ENCODE results near the gene STXBP3.
"Not testable (repeated sequence)": the region's sequence is repeated elsewhere in the genome, so short reads cannot be mapped to it uniquely, and the experiment has no call there.

Gene STXBP3, protein sequence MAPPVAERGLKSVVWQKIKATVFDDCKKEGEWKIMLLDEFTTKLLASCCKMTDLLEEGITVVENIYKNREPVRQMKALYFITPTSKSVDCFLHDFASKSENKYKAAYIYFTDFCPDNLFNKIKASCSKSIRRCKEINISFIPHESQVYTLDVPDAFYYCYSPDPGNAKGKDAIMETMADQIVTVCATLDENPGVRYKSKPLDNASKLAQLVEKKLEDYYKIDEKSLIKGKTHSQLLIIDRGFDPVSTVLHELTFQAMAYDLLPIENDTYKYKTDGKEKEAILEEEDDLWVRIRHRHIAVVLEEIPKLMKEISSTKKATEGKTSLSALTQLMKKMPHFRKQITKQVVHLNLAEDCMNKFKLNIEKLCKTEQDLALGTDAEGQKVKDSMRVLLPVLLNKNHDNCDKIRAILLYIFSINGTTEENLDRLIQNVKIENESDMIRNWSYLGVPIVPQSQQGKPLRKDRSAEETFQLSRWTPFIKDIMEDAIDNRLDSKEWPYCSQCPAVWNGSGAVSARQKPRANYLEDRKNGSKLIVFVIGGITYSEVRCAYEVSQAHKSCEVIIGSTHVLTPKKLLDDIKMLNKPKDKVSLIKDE

DNA sequence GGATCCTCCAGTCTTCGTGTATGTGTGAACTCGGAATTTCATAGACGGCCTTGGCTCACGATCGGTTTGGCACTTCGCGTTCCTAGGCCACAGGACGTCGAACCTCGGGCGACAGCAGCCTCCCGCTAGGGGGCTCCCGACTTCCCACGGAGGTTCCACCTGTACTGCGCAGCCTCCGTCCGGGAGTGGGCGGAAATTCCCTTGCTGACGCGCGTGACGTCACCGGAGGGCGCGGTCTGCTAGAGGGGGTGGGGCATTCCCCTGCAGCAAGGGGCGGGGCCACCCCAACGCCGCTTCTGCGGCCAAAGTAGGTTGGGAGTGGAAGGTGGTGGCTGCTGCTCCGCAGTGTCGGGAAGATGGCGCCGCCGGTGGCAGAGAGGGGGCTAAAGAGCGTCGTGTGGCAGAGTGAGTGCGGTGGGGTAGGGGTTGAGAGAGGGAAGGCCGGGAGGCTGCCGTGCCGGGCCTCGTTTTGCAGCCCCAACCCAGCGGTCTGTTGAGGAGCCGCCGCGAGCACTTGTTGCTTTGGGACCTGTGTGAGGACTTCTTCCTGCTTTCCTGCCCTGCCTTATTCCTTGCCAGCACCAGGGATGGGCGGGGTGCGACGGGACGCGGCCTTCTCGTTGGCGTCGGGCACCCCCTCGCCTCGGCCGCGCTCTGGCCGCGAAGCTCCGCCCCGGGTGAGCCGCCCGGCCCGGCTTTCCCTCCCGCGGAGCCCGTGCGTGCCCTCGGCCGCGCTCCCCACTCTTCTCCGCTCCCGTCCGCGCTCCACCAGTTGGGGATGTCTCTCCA lies at the start of gene STXBP3:
Gene STXBP3, plus strand, starts transcription at position 293 of the 789 bp plus-strand sequence. Its CDS starts 64 bp downstream, at position 357.
- peak; percentile 96 for DNase-seq
- in situ Hi-C loops (cut with HindIII; ENCODE audit: low pct_ligation_motif_present, low pct_unique_long_range_greater_than_20kb, low sequenced_read_pairs), result no loop called here

DNA sequence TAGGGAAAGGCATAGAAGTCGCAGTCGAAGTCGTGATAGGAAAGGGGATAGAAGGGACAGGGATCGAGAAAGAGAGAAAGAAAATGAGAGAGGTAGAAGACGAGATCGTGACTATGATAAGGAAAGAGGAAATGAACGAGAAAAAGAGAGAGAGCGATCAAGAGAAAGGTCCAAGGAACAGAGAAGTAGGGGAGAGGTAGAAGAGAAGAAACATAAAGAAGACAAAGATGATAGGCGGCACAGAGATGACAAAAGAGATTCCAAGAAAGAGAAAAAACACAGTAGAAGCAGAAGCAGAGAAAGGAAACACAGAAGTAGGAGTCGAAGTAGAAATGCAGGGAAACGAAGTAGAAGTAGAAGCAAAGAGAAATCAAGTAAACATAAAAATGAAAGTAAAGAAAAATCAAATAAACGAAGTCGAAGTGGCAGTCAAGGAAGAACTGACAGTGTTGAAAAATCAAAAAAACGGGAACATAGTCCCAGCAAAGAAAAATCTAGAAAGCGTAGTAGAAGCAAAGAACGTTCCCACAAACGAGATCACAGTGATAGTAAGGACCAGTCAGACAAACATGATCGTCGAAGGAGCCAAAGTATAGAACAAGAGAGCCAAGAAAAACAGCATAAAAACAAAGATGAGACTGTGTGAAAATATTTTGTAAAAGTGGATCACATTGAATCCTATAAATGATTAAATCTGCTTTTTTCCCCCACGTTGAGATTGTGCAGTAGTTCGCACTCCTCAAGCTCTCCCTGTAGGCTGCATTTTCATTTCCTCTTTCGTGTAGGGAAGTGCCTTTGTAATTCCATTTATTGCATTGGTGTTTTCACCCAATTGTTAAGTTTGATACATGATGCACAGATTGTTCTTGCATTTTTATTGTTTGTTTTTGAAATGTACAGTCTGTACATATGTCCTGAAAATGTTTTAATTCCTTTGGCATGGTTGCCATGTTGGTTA lies 46.8 kb upstream of the STXBP3 start:
- in situ Hi-C loops (cut with HindIII; ENCODE audit: low pct_ligation_motif_present, low pct_unique_long_range_greater_than_20kb, low sequenced_read_pairs), result no loop called here

DNA sequence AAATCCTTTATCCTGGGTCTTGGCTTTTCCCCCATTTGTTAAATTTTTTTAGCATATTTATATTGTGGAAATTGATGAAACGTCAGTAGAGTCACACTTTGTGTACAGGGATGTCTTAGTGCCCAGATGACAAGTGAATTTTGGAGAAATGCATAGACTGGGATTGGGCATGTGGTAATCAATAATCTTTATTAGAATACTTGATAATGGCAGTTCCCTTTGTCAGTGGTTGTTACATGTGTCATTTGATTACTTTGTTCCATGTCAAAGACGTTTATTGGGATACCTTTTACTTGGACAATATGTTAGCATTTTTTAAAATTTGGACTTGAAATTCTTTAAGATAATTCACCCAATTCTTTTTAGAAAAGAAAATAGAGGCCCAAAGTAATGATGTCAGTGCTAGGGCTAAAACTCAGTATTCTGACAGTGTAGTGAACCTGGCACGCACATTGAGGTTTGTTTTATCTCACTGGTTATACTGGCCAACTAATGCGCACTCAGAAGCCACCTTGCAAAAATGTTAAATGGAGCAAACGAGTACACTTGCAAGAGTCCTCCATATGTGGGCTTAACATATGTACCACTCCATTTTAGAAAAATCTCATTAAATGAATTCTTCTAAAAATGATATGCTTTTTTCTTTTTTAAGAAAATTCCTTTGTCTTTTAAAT lies 45.2 kb upstream of the STXBP3 start:
- in situ Hi-C loops (cut with HindIII; ENCODE audit: low pct_ligation_motif_present, low pct_unique_long_range_greater_than_20kb, low sequenced_read_pairs), result no loop called here
- DNase-seq, result no peak

More for the DNA sequence above, 46.8 kb upstream of the STXBP3 start:
- no peak for DNase-seq

- in situ Hi-C loops (cut with HindIII; ENCODE audit: low pct_ligation_motif_present, low pct_unique_long_range_greater_than_20kb, low sequenced_read_pairs); DNase-seq: not testable (repeated sequence)
Observed at GRCh38 chr1:108702109-108702508, 44.4 kb upstream of the STXBP3 start.

DNA sequence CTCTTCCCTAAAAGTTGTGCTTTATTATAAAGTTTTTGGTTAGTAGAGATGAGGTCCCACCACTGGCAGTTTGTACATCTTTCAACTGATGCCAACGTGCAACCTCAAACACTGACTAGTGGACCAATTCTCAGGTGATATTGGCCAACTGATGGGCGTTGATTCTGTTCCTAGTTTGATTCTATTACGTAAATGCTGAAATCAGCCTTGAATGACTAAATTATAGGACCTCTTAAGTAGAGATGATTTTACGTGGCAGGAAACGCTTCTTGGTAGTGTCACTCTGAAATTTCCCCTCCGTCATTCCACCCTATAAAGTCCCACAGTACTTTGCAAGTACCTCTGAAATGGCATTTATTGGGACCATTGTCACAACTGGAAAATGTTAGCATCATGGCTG lies 42.5 kb upstream of the STXBP3 start:
- in situ Hi-C loops (cut with HindIII; ENCODE audit: low pct_ligation_motif_present, low pct_unique_long_range_greater_than_20kb, low sequenced_read_pairs), result no loop called here
- no peak for DNase-seq

- peak; percentile 5 for DNase-seq
- in situ Hi-C loops (cut with HindIII; ENCODE audit: low pct_ligation_motif_present, low pct_unique_long_range_greater_than_20kb, low sequenced_read_pairs), result no loop called here
Observed at GRCh38 chr1:108704496-108704895, 42.0 kb upstream of the STXBP3 start.

GRCh38 chr1:108706643-108707042 lies 39.8 kb upstream of the STXBP3 start:
- in situ Hi-C loops (cut with HindIII; ENCODE audit: low pct_ligation_motif_present, low pct_unique_long_range_greater_than_20kb, low sequenced_read_pairs), result no loop called here
- DNase-seq, result no peak

DNA sequence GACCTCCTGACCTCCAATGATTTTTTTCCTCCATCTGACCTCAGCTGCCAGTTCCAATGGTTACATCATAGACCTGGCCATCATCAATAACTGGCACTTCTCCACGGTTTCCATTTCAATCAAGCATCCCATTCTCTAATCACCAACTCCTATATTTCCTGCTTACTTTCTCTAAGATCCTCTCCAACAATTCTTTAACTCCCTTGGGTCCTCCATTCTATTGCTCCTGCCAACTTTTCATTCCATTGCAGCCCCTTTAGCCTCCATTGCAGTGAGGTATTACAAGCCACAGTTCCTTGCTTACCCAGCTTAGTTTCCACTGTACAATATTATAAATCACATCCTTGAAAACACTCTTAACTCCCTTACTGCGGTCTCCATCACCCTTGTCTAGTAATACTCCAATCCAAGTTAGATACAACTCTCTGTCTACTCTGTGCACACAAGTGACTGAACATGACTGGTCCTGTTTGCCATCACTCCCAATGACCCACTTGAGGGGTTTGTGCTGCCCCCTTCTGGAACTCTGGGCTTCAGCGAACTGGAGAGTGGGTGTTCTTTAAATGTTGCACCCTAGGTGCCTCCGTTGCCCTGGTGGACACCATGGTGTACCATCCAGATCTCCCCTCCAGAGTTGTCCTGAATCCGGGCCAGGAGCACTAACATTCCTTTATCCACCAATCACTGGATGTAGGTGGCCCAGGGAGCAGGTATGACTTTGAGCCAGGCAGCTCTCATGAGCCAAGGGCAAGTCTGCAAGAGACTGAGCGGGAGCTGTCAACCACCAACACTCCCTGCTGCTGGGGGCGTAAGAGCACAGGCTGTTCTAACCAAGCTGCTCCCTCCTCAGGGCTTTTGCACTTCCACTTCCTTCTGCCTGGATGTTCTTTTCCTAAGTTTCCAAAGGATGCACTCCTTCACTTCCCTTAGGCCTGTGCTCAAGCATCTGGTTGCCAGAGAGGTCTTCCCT lies 37.5 kb upstream of the STXBP3 start:
- DNase-seq, result peak; percentile 23
- in situ Hi-C loops (cut with HindIII; ENCODE audit: low pct_ligation_motif_present, low pct_unique_long_range_greater_than_20kb, low sequenced_read_pairs), result no loop called here

- in situ Hi-C loops (cut with HindIII; ENCODE audit: low pct_ligation_motif_present, low pct_unique_long_range_greater_than_20kb, low sequenced_read_pairs), result no loop called here
- no peak for DNase-seq
Observed at GRCh38 chr1:108712606-108713150, 33.8 kb upstream of the STXBP3 start, which contains the start of gene FNDC7. TSS of gene FNDC7 (plus strand) at chr1:108712908. CDS start at chr1:108712934, 26 bp downstream.

GRCh38 chr1:108715932-108716331 lies 30.5 kb upstream of the STXBP3 start:
- in situ Hi-C loops (cut with HindIII; ENCODE audit: low pct_ligation_motif_present, low pct_unique_long_range_greater_than_20kb, low sequenced_read_pairs), result no loop called here
- DNase-seq, result no peak

- in situ Hi-C loops (cut with HindIII; ENCODE audit: low pct_ligation_motif_present, low pct_unique_long_range_greater_than_20kb, low sequenced_read_pairs), result no loop called here
Observed at GRCh38 chr1:108716437-108717230, 29.8 kb upstream of the STXBP3 start.

DNA sequence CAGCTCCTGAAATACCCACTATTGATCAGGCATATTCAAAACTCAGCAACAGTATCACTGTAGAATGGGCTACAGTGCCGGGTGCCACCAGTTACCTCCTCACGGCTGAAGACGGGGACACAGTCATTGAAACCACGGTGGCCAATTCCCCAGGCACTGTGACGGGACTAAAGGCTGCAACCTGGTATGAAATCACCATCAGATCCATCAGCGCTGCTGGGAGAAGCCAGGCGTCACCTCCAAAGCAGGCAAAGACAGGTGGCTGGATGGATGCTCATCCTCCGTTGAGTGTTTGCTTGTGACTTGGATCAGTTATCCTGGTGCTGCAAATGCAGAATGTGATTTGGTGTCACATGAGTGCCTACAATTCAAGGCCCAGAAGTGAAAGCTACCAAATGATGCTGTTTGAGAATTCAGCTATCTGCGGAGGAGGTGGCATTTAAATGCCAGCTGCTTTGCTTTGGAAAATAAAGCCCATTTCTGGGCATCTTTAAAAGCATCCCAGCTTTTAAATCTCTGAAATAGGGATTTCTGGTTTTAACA lies 28.6 kb upstream of the STXBP3 start:
- DNase-seq, result no peak
- in situ Hi-C loops (cut with HindIII; ENCODE audit: low pct_ligation_motif_present, low pct_unique_long_range_greater_than_20kb, low sequenced_read_pairs), result no loop called here

More at GRCh38 chr1:108716437-108717230, 29.8 kb upstream of the STXBP3 start:
- DNase-seq, result no peak

- DNase-seq, result no peak
- in situ Hi-C loops (cut with HindIII; ENCODE audit: low pct_ligation_motif_present, low pct_unique_long_range_greater_than_20kb, low sequenced_read_pairs), result no loop called here
Observed at GRCh38 chr1:108718927-108719655, 27.4 kb upstream of the STXBP3 start.

DNA sequence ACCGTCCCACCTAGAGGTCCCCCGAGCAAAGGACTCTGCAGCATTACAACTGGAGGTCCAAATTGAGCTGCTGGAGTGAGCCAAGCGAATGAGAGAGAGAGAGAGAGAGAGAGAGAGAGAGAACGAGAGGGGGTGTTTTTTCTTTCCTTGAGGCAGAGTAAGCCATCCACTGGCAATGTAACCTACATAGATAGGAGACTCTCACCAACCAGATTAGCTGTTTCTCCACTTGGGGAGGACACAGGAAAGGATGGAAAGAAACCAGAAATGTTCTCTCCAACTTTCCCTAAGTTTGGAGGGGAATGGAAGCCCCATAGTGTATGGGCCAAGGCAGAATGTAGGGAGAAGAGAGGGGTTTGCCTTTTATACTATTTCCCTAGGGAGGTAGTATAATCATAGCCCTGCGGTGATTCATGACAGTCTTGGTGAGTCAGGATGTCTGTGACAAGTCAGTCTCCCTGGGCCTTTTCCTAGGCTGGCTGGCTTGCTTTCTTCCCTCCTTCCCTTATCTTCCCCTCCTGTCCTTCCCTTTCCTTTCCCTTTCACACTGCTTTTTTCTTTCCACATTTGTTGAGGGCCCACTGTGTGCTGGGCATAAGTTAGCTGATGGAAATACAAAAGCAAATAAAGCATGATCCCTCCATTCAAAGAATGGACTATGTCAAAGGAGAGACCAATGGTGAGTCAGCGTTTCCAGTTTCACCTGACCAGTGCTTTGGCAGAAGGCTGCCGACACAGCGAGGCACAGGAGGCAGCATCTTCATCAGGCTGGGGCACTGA lies 26.6 kb upstream of the STXBP3 start:
- DNase-seq, result peak; percentile 80
- in situ Hi-C loops (cut with HindIII; ENCODE audit: low pct_ligation_motif_present, low pct_unique_long_range_greater_than_20kb, low sequenced_read_pairs), result no loop called here
